ENCODE measurements around the gene CABP4. TPM values are rescaled to one million over a fixed set of nuclear protein-coding genes. Genes with fewer than 3 reads are reported as not detected.
A peak's percentile ranks its signal among the peaks of the same experiment; 100 is the strongest.
"Not testable (repeated sequence)": the region's sequence is repeated elsewhere in the genome, so short reads cannot be mapped to it uniquely, and the experiment has no call there.

Gene CABP4
- polyA plus RNA-seq, 1 donor, result 1.0 TPM

DNA sequence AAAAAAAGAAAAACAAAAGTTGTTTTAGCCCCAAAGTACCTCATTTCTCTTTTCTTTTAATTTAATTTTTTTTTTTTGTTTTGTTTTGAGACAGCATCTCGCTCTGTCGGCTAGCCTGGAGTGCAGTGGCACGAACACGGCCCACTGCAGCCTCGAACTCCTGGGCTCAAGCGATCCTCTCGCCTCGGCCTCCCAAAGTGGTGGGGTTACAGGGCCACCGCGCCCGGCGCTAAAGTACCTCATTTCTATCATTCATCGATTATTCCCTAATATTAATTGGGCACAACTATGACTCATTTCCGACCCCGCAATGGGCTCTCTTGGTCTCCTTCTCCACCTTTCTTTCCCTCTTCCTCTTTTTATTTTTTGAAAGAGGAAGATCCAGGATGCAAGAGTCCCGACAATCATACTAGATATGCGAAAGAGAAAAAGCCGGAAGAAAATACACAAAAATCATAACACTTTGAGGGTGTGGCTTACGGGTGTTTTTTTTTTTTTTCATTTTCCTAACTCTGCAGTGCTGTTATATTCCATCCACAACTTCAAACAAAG is 27.2 kb downstream of the CABP4 start:
- DNase-seq, result no peak

DNA sequence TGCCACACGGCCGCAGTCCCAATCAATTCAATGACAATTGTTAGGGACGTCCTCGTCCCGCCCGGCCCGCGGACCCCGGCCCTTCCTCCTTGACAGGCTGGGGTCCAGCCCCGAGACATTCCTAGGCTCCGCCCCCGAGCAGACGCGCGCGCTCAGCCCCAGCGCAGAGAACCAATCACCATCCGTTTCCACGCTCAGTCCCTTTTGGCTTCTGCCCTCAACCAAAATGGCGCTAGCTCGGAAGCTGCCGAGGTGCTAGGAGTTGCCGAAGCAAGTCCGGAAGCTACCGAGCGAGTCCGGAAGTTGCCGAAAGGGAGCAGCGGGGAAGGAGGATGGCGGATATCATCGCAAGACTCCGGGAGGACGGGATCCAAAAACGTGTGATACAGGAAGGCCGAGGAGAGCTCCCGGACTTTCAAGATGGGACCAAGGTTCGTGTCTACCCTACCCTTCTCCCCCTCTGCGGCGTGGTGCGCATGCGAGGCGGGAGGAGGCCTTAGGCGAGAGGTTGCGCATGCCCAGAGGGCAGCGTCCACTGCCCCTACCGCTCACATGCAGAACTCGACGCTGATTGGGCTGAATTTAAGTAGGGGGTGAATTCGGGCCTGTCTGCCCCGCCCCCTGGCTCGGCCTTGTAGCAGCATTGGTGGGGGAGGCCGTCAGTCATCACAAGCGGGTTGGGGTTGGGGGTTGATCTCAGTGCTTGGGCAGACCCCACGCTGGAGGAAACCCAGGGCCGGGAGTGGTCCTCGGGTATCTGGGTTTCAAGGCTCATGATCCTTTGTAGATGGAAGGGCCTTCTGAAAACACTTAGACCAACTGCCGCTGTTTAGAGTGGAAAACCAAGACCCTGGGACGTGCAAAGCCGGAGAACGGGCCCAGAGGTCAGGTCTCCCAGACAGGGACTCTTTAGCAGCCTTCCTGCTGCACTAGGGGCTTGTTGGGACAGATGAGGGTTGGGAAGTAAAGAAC is 28.0 kb downstream of the CABP4 start, which contains the start of gene AIP:
Gene AIP, plus strand, starts transcription at position 200 of the 972 bp plus-strand sequence. Its CDS starts 133 bp downstream, at position 333.
- DNase-seq, result peak; percentile 98

DNA sequence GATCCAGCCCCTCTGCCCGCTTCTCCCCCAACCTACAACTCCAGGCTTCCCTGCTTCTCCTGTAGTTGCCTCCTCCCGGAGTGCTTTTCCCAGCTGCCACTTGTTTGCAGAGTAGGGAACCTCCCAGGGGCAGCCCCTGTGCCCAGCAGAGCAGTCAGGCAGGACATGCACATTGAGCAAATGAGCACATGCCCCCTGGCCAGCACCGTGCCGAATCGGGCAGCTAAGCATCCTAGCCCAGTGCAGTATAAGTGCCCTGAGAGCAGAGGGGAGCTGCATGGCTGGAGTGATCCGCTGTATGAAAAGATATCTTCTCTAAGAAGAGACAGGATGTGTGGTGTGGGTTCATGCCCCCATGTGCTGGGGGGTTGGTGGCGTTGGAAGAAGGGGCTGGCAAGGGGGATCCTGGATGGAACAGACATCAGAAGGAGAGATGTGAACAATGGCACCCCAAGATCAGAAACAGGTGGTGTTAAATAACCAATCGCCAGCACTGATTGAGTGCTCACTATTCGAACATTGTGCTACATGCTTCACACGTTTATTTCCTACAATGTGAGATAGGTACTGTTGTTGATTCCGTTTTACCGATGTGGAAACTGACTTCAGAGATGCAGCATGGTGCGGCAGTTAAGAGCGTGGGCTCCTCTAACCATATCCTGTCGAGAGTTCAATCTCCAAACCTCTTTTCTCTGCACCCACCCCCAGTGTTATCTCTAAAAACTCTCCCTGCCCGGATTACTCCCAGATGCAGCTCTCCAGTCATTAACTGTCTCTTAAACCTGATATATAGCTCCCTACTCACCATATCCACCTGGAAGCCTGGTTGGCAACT is 28.9 kb downstream of the CABP4 start:
- no peak for DNase-seq

DNA sequence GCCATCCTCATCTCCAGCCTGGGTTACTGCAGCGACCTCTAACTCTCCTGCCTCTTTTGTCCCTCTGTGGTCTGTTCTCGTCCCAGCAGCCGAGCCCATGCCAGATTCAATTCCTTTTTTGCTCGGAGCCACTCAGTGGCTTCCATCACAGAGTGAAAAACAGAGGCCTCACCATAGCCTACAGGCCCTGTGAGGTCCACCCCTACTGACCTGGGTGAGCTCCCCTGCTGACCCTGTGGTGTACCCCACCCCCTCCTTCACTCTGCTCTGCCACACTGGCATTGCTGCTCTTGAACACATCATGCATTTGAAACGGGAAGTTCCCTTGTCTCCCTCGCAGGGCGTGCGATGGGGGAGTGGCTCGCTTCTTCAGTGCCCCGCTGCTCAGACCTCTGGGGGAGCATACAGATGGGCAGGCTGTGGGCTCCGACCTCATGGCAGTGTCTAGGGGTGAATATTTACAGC is 29.7 kb downstream of the CABP4 start:
- DNase-seq, result no peak

DNA sequence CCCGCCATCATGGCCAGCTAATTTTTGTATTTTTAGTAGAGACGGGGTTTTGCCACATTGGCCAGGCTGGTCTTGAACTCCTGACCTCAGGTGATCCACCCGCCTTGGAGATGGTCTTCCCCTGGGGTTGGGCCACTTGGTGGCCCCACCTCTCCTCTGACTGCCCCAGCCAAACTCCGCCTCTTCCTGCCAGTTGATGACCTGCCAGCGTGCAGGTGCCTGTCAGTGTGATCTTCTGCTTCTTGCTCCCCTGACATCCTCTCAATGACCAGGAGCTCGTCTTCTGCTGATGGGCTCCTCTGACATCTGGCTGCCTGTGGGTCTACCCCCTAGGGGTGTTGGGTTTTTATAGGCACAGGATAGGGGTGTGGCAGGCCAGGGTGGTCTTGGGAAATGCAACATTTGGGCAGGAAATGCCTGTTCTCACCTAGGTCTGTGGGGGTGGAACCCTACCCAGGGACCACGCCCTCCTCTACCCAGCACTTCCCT is 30.8 kb downstream of the CABP4 start:
- DNase-seq, result not testable (repeated sequence)

DNA sequence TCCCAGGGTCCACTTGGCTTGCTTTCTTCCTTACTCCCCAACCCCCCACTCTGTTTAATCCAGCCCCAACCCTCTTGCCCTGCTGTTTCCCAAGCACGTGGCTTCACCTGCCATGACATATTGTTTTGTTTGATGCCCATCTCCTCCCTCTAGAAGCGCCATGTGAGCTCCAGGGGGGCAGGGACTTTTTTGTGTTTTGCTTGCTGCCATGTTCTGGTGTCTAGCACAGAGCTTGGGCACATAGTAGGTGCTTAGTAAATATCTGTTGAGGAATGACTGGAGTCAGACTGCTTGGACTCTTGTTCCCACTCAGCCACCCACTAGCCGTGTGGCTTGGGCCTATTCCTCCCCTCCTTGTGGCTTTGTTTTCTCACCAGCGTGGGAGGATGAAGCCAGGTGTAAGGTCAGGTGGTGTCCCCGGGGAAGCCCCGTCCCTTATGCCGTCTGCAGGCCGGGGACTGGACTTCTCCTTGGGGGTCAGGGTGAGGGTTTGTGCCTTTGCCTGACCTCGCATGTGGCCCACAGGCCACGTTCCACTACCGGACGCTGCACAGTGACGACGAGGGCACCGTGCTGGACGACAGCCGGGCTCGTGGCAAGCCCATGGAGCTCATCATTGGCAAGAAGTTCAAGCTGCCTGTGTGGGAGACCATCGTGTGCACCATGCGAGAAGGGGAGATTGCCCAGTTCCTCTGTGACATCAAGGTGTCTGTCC is 31.5 kb downstream of the CABP4 start:
- no peak for DNase-seq

DNA sequence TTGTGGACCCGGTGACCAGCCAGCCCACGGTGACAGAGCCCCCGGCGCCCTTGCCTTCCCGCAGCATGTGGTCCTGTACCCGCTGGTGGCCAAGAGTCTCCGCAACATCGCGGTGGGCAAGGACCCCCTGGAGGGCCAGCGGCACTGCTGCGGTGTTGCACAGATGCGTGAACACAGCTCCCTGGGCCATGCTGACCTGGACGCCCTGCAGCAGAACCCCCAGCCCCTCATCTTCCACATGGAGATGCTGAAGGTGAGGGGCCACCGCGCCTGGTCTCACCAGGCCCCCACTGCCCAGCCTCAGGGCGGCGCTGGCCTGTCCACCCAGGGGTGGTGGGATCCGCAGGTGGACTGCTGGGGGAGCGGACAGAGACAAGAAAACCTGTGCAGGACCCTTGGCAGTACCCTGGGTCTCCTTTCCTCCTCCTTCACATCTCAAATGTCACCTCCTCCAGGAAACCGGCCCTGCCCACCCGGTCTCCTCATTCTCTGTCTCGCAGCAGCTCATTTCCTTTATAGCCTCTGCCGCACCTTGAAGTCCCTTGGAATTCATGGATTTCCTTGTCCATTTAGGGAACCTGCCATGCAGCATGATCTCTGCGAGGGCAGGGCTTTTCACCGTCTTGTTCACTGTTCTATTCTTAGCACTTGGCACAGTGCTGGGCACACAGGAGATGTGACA is 34.2 kb downstream of the CABP4 start:
- no peak for DNase-seq

DNA sequence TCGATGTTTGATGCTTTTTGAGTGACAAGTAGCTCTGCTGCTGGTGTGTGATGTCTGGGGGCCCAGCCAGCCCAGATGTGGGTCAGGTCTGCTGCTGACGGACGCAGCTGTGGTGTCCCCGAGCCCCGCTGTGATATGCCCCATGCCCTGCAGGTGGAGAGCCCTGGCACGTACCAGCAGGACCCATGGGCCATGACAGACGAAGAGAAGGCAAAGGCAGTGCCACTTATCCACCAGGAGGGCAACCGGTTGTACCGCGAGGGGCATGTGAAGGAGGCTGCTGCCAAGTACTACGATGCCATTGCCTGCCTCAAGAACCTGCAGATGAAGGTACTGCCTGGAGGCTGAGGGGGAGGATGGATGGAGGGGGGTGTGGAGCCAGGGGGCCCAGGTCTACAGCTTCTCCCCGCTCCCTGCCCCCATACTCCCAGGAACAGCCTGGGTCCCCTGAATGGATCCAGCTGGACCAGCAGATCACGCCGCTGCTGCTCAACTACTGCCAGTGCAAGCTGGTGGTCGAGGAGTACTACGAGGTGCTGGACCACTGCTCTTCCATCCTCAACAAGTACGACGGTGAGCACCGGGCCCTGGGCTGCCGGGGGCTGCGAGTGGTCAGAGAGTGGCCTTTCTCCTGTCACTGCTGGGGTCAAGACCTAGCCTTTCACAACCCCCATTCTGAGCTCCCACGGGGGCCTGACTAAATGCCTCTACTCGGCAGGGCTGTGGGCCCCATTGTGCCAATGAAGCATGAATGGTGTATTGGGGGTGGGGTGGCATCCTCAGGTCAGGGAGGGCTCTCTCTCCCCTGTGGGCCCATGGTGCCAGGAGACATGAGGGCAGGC is 35.0 kb downstream of the CABP4 start:
- no peak for DNase-seq

DNA sequence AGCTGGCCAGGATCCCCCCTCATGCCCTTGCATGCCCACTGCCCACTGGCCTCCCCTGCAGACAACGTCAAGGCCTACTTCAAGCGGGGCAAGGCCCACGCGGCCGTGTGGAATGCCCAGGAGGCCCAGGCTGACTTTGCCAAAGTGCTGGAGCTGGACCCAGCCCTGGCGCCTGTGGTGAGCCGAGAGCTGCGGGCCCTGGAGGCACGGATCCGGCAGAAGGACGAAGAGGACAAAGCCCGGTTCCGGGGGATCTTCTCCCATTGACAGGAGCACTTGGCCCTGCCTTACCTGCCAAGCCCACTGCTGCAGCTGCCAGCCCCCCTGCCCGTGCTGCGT is 35.5 kb downstream of the CABP4 start:
- no peak for DNase-seq

DNA sequence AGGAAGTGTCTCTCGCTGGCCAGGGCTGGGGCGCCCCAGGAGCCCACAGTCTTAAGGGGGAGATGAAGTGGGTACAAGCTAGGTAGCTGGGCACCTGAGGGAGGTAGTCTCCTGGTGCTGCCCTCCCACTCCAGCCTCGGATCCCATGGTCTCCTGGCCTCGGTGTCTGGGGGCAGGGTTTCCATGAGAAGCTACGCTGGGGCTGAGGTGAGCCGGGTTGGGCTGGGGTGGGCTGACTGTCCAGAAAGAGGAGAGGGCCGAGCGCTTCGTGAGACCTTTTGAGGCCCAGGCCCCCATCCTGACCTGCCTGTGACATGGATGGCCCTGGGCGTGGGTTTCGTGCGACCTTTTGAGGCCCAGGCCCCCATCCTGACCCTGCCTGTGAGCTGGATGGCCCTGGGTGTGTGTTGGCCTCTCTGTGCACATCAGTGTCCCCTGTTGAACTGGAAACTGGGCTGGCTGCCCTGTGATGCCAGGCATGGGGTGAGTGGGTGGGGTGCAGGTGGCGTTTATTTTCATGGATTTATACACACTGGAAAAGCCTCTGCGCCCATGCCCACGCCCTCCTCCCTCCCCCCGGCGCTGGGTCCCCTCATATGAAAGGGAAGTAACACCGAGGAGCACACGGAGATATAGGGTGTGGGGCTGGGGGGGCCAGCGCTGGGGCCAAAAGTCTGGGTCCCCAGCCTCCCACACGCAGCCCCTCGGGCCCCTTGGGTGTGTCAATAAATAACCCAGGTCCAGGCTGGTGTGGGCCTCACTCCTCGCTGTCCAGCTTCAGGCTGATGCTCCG is 36.3 kb downstream of the CABP4 start:
- no peak for DNase-seq

DNA sequence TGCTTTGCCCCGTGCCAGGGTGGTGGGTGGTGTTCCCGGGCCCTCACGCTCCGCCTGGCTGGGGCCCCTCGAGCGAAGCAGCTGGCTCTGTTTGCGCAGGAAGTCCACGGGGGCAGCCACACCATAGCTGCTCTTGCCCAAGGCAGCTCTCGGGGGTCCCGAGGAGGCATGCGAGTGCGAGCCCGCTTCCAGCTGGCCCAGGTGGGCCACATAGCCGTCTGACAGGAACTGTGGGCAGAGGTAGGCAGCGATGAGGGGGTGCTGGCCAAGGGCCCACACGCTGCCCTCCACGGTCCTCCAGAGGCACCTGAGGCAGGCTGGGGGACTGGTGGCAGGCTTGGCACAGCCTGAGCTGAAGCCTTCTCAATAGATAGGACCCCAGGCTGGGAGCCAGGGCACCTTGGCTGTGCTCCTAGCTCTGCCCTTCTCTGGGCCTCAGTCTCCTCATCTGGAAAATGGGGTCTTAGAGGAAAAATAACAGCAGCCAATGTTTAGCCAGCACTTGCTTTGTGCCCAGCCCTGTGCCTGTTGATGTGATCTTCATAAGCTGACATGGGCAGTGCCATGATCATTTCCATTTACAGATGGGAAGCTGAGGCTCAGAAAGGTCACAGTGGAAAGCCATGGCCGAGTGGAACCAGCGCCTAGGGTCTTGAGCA is 37.0 kb downstream of the CABP4 start:
- no peak for DNase-seq

DNA sequence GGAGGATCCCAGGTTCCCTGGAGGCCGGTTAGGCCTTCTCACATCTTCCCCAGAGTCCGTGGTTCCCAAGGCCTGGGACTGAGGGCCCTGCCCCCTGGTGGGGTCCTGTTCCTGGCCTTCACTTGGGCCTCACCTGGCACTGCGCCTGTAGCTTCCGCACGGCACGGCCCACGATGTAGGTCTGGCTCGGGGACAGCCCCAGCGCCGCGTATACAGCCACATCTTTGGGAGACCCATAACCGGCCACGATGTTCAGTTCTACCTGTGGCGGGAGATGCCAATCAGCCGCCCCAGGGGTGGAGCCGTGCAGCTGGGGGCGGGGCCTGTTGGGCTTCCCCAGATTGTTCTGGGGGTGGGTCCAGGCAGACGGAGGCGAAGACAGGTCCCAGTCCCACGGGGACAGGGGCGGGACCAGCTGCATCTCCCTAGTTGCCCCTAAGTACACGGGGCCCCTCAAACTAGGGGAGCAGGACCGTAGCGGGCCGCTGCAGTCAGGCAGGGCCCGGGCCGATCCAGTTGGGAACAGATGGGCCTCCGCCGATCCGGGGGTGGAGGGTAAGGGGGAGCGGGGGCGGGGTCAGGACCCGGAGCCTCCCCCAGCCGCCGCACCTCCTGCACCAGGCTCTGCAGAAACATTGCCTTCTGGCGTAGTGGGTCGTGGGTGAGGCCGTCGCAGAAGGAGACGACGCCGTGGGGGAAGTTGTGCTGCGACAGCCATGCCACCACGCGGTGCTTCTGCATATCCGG is 37.8 kb downstream of the CABP4 start:
- no peak for DNase-seq

DNA sequence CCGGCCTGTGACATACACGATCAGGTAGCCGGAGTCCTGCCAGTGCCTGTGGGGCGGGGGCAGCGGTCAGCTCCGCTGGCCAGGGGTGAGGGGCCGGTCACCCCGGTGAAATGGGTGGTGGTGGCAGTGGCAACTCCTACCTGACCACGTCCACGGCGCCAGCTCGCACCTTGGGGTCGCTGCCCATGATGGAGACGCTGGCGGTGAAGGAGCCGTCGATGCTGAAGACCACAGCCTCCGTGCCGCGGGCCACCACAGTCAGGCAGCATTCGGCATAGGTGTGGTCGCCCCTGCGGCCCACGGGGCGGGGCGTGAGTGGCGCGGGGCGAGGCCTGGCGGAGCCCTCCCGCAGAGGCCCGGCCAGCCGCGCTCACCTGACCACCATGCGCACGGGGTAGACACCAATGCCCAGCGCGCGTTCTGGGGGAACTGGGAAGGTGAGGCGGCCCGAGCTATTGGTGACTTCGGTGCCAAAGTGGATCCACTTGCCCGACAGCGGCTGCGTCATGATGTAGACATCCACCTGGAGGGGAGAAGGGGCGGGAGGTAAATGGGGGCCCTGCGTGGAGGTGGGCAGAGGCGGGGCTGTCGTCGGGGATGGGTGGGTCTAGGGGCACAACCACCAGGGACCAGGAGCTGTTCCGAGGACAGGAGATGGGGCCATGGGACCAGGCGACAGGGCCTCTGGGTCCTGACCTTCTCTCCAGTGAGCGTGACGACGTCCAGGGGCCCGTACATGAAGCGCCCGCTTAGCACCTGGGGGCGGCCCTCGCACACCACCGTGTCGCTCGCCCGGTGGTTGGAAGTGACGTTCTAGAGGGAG is 38.6 kb downstream of the CABP4 start:
- no peak for DNase-seq

DNA sequence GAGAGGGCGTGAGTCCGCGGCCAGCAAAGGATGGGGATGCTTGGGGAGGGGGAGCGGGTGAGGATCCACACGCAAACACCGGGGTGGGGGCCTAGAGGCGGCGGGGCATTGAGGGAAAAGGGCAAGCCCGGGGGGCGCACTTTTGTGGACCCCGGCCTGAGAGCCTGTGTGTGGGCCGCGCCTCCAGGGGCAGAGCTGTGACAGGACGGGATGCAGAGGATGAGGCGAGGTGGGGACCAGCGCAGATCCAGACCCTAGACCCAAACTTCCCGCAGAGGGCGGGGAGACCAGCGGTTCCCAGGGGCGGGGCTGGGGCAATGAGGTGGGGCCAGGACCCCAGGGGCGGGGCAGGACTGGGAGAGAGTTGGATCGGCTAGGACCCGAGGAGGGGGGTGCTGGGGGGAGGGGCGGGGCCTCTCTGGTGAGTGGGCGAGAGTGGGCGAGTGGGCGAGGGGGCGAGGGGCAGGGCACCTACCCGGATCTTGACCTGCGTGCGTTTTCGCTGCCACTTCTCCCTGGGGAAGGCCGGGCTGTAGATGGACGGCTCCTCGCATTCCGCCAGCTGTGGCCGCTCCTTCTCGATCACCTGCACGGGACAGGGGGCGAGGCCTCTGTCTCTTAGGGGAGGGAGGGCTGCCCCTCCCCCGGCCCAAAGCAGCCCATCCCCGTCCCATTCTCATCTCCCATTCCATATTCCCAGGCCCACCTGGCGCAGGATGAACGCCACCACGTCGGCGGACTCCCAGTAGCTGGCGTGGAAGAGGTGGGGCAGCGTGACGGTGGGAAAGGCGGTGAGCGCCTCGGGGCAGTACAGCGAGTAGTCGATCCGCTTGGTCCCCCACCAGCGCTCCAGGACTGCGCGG is 39.4 kb downstream of the CABP4 start:
- no peak for DNase-seq

DNA sequence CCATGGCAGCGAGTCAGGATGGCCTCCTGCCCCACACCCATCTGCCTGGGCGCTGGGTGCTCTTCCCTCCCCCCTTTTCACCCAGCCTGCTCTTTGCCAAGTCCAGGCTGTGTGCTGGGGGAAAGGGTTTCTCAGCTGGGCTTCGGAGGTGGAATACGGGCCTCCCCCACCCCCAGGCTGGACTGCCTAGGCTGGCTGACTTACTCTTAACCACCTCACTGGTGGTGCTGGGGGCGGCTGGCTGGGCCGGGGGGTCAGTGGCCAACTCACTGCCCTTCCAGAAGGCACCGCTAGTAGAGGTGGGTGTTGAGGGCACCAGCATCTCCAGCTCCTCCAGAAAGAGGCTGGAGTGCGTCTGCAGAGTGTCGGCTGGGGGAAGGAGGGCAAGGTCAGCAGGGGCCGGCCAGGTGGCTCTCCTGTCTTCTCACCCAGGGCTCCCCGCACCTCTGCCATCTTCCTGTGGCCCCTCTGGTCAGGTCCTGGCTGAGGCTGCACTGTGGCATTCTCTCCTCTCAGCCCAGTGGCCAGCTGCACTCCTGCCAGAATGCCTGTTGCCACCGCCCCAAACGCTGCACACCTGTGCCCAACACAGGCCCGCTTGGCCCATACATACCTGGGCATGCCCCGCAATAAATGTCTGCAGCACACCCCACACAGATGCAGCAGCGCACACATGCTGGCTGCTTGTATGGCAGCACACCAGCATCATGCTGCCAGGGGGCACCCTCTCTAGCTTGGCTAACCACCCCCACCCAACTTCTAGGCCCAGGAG is 40.3 kb downstream of the CABP4 start:
- no peak for DNase-seq
